DMS53 (cell line): ENCODE results near the gene ARFGEF2.
"Not testable (repeated sequence)": the region's sequence is repeated elsewhere in the genome, so short reads cannot be mapped to it uniquely, and the experiment has no call there.

Source experiments
- DNase-seq: peaks from one replicate; lab custom pipeline; 2025; lab: John Stamatoyannopoulos, UW

Gene ARFGEF2

GRCh38 chr20:48951646-48952045 is 30.1 kb downstream of the ARFGEF2 start:
- no peak for DNase-seq

- DNase-seq, result no peak
Observed at GRCh38 chr20:48952656-48953055, 31.1 kb downstream of the ARFGEF2 start.

GRCh38 chr20:48953653-48954052 is 32.1 kb downstream of the ARFGEF2 start:
- no peak for DNase-seq

GRCh38 chr20:48956052-48956451 is 34.5 kb downstream of the ARFGEF2 start:
- DNase-seq, result no peak

GRCh38 chr20:48957053-48957481 is 35.6 kb downstream of the ARFGEF2 start:
- DNase-seq, result no peak

GRCh38 chr20:48957533-48957932 is 36.0 kb downstream of the ARFGEF2 start:
- DNase-seq, result no peak

GRCh38 chr20:48958743-48959142 is 37.2 kb downstream of the ARFGEF2 start:
- no peak for DNase-seq

GRCh38 chr20:48959899-48960550 is 38.5 kb downstream of the ARFGEF2 start:
- DNase-seq, result no peak

GRCh38 chr20:48962421-48962820 is 40.9 kb downstream of the ARFGEF2 start:
- DNase-seq, result no peak

GRCh38 chr20:48962976-48963771 is 41.7 kb downstream of the ARFGEF2 start:
- no peak for DNase-seq

GRCh38 chr20:48965189-48965910 is 43.8 kb downstream of the ARFGEF2 start:
- no peak for DNase-seq

GRCh38 chr20:48970681-48971365 is 49.3 kb downstream of the ARFGEF2 start:
- no peak for DNase-seq

GRCh38 chr20:48971956-48972355 is 50.4 kb downstream of the ARFGEF2 start:
- no peak for DNase-seq

- no peak for DNase-seq
Observed at GRCh38 chr20:48972816-48973215, 51.3 kb downstream of the ARFGEF2 start.

- DNase-seq, result no peak
Observed at GRCh38 chr20:48975955-48976354, 54.4 kb downstream of the ARFGEF2 start.

GRCh38 chr20:48979980-48980379 is 58.5 kb downstream of the ARFGEF2 start:
- not testable (repeated sequence) for DNase-seq

GRCh38 chr20:48983423-48984400 is 62.2 kb downstream of the ARFGEF2 start:
- no peak for DNase-seq

GRCh38 chr20:48984575-48985219 is 63.2 kb downstream of the ARFGEF2 start:
- no peak for DNase-seq

GRCh38 chr20:48986899-48987298 is 65.4 kb downstream of the ARFGEF2 start:
- DNase-seq, result peak; percentile 36

GRCh38 chr20:48990467-48990866 is 69.0 kb downstream of the ARFGEF2 start:
- no peak for DNase-seq
